OCI-LY7 (cell line): ENCODE results near the gene IZUMO2. TPM values are rescaled to one million over a fixed set of nuclear protein-coding genes. Genes with fewer than 3 reads are reported as not detected.
A peak's percentile ranks its signal among the peaks of the same experiment; 100 is the strongest.

Experiments used
- BruUV-seq: library from RNA; stranded (reverse); fragments of 400-500 nt; replicated peaks from 2 replicates; lab custom pipeline; 2021; lab: Mats Ljungman, UMichigan
- CTCF ChIA-PET: fragments of 300-600 bp; sonication (Branson Sonifier 250); formaldehyde crosslinking; loops from one replicate; lab custom pipeline; 2022; ENCODE audit warnings: antibody characterized with exemption; ENCODE audit not compliant: unreplicated experiment; lab: Charles Lee
- POLR2A ChIA-PET: fragments of 300-600 bp; sonication (Branson Sonifier 250); formaldehyde crosslinking; loops from one replicate; lab custom pipeline; 2022; ENCODE audit warnings: antibody characterized with exemption; lab: Charles Lee
- DNase-seq: peaks from one replicate; pipeline ENCODE4 v3.0.0-alpha.2; 2015; ENCODE audit warnings: low spot score
- H2AFZ ChIP-seq: fragments of 200-600 bp; sonication (generic), shearing (Covaris generic); 2 replicates; pipeline ENCODE4 v1.6.1; 2014; ENCODE audit warnings: mild to moderate bottlenecking, antibody characterized with exemption, low read length, moderate library complexity
- H3K27ac ChIP-seq: fragments of 200-600 bp; sonication (generic); 2 replicates; pipeline ENCODE4 v1.5.1; 2014; ENCODE audit warnings: mixed run types, low read depth, mild to moderate bottlenecking, moderate library complexity, low read length, inconsistent platforms; ENCODE audit not compliant: poor library complexity, severe bottlenecking
- H3K36me3 ChIP-seq: fragments of 200-600 bp; sonication (generic); 2 replicates; pipeline ENCODE4 v1.6.1; 2014; ENCODE audit warnings: mild to moderate bottlenecking, antibody characterized with exemption, low read length, moderate library complexity, mixed read lengths; ENCODE audit not compliant: insufficient read depth
- H3K4me1 ChIP-seq: fragments of 200-600 bp; sonication (generic); 2 replicates; pipeline ENCODE4 v1.5.1; 2014; ENCODE audit warnings: mild to moderate bottlenecking, low read length; ENCODE audit not compliant: insufficient read depth, poor library complexity, severe bottlenecking
- H3K4me2 ChIP-seq: fragments of 200-600 bp; sonication (generic); 2 replicates; pipeline ENCODE4 v1.6.1; 2014; ENCODE audit warnings: mild to moderate bottlenecking, low read length
- H3K4me3 ChIP-seq: fragments of 200-600 bp; sonication (generic); 2 replicates; pipeline ENCODE4 v1.5.1; 2014; ENCODE audit warnings: mild to moderate bottlenecking, low read depth, low read length; ENCODE audit not compliant: poor library complexity, severe bottlenecking
- H3K79me2 ChIP-seq: fragments of 200-600 bp; sonication (generic); 2 replicates; pipeline ENCODE4 v1.6.1; 2016; ENCODE audit warnings: low read depth, mild to moderate bottlenecking, low read length, moderate library complexity, mixed read lengths; ENCODE audit not compliant: insufficient read depth
- H3K9me2 ChIP-seq: fragments of 200-600 bp; sonication (generic); 2 replicates; pipeline ENCODE4 v1.6.1; 2016; ENCODE audit warnings: mild to moderate bottlenecking, low read length, mixed read lengths; ENCODE audit not compliant: insufficient read depth
- H3K9me3 ChIP-seq: fragments of 200-600 bp; sonication (generic); 2 replicates; pipeline ENCODE4 v1.6.1; 2014; ENCODE audit warnings: mild to moderate bottlenecking, mixed run types, low read length, mixed read lengths
- H4K20me1 ChIP-seq: fragments of 200-600 bp; sonication (generic); 2 replicates; pipeline ENCODE4 v1.6.1; 2014; ENCODE audit warnings: mild to moderate bottlenecking, antibody characterized with exemption, low read length, moderate library complexity, mixed read lengths; ENCODE audit not compliant: insufficient read depth
- EZH2phosphoT487 ChIP-seq: fragments of 200-600 bp; sonication (generic); IDR thresholded peaks from 2 replicates; pipeline ENCODE4 v1.6.1; 2018; ENCODE audit warnings: low read depth, borderline replicate concordance, mild to moderate bottlenecking, mixed run types, antibody characterized with exemption, low read length, moderate library complexity, mixed read lengths
- intact Hi-C: fragments of 100-400 bp; cut with micrococcal nuclease; formaldehyde crosslinking; loops from one replicate; pipeline ENCODE4 v1.10.0; 2022; ENCODE audit not compliant: unreplicated experiment
- total RNA-seq, 2 experiments: library from RNA; depleted of rRNA in 1 of 2; stranded (reverse); fragments of >200 nt in 1 of 2; shearing (Covaris generic) in 1 of 2; gene quantifications; 2 replicates each; pipeline ENCODE4 v1.2.3, GENCODE V29; 2014 to 2022
- TF ChIP-seq, protein P1 (sequence below): fragments of 200-600 bp; sonication (generic); conservative IDR thresholded peaks from 2 replicates; pipeline ENCODE4 v1.5.1; 2014; ENCODE audit warnings: mild to moderate bottlenecking, antibody characterized with exemption, low read length, moderate library complexity, mixed read lengths

Gene IZUMO2
- total RNA-seq, 2 experiments from 2014 or later: not detected

DNA sequence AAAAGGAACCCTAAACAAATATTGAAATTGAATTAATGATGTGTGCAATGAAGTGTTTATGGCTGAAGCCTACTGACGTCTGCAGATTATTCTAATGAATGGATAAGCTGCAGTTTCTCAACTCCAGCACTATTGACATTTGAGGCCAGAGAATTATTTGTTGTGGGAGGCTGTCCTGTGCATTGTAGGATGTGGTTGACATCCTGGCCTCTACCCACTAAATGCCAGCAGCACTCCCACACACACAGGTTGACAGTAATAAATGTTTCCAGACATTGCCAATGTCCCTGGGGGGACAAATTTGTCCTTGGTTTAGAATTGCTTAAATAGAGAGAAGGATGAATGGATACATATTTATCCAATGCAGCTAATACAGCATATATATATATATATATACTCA, 21.1 kb upstream of the IZUMO2 start:
- H3K4me1 ChIP-seq: peaks cover 2% of the 10 kb centered on the region
- DNase-seq: no peak
- H3K9me3 ChIP-seq: 0 out of 2 replicates have a peak, but pooled peaks cover 5% of the 10 kb centered on the region
- BruUV-seq: no TSS peak
- TF ChIP-seq EZH2phosphoT487: no peak
- TF ChIP-seq, protein P1, sequence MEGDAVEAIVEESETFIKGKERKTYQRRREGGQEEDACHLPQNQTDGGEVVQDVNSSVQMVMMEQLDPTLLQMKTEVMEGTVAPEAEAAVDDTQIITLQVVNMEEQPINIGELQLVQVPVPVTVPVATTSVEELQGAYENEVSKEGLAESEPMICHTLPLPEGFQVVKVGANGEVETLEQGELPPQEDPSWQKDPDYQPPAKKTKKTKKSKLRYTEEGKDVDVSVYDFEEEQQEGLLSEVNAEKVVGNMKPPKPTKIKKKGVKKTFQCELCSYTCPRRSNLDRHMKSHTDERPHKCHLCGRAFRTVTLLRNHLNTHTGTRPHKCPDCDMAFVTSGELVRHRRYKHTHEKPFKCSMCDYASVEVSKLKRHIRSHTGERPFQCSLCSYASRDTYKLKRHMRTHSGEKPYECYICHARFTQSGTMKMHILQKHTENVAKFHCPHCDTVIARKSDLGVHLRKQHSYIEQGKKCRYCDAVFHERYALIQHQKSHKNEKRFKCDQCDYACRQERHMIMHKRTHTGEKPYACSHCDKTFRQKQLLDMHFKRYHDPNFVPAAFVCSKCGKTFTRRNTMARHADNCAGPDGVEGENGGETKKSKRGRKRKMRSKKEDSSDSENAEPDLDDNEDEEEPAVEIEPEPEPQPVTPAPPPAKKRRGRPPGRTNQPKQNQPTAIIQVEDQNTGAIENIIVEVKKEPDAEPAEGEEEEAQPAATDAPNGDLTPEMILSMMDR: no peak
- intact Hi-C loops: no loop called here
- H4K20me1 ChIP-seq: no peaks in the 10 kb centered on the region
- no peak overlapping the region for H3K27ac ChIP-seq
- H3K36me3 ChIP-seq: no peaks in the 10 kb centered on the region
- H3K79me2 ChIP-seq: no peaks in the 10 kb centered on the region
- ChIA-PET CTCF (no interaction called here), POLR2A (no interaction called here)
- no peak overlapping the region for H3K4me3 ChIP-seq
- H3K4me2 ChIP-seq: no peak overlapping the region
- H2AFZ ChIP-seq: no peak overlapping the region
- H3K9me2 ChIP-seq: no peaks in the 10 kb centered on the region

DNA sequence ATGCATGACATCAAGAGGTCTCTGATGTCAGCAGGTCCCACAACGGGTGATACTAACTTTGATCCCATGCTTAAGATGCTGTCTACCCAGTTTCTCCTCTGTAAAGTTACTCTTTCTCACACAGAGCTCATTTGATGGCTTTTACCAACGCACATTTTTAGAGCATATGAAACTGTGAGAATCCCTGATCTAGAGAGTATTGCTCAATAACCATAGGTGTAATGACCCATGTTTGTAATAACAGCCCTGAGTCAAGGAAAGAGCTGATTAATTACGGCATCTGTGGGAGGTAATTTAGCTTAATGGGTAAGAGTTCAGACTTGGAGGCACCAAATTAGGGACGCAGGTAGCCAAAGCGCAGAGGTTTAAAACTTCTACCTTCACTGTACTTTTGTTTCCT, 18.0 kb upstream of the IZUMO2 start:
- POLR2A ChIA-PET: no interaction called here

DNA sequence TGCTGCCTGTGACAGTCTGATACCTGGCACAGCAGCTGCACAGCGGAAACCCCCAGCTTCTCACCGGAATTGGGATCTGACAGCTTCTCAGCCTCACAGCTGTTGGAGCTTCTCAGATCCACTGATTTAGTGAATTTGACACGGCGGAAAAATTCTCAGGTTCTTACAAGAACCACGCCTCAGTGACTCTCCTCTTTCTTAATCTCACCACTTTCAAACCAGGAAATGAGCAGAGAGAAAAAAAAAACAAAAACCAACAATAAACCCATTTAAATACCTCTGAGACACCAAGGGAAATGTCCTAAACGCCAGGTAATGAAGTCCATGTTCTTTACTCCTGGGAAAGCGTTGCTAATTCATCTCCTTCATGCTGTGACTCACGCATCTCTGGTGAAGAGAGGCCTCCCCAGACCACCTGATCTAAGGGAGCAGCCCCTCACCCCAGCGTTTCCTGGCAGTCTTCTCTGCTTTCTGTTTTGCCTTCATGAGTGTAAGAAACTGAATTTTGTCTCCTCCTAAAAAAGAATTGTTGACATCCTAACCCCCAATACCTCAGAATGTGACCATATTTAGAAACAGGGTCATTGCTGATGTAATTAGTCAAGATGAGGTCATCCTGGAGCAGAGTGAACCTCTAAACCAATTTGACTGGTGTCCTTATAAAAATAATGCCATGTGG, 15.9 kb upstream of the IZUMO2 start:
- ChIA-PET POLR2A (no interaction called here), CTCF (no interaction called here)
- Histone ChIP-seq H3K27ac (peak overlapping the region; percentile 18), H3K9me2 (no peaks in the 10 kb centered on the region), H3K4me2 (peak overlapping the region; percentile 36), H3K79me2 (no peaks in the 10 kb centered on the region), H3K4me1 (peaks cover 9% of the 10 kb centered on the region), H3K36me3 (no peaks in the 10 kb centered on the region), H4K20me1 (no peaks in the 10 kb centered on the region), H3K4me3 (no peak overlapping the region), H3K9me3 (0 out of 2 replicates have a peak, but pooled peaks cover 5% of the 10 kb centered on the region), H2AFZ (peak overlapping the region; percentile 61)
- intact Hi-C loops: no loop called here
- peak; percentile 19 for DNase-seq
- BruUV-seq: no TSS peak
- TF ChIP-seq, protein P1: no peak
- TF ChIP-seq EZH2phosphoT487: no peak

More for the DNA sequence above, 18.0 kb upstream of the IZUMO2 start:
- Histone ChIP-seq H3K79me2 (no peaks in the 10 kb centered on the region), H3K27ac (no peak overlapping the region), H4K20me1 (no peaks in the 10 kb centered on the region), H3K4me2 (no peak overlapping the region), H3K4me1 (peaks cover 9% of the 10 kb centered on the region), H2AFZ (no peak overlapping the region), H3K36me3 (no peaks in the 10 kb centered on the region), H3K9me2 (no peaks in the 10 kb centered on the region), H3K9me3 (0 out of 2 replicates have a peak, but pooled peaks cover 5% of the 10 kb centered on the region), H3K4me3 (no peak overlapping the region)
- CTCF ChIA-PET: no interaction called here
- no peak for DNase-seq
- intact Hi-C loops: no loop called here
- BruUV-seq: no TSS peak
- TF ChIP-seq, protein P1: no peak
- TF ChIP-seq EZH2phosphoT487: no peak
